HEK293 (cell line): ENCODE measurements around the gene TRIM8.

ENCODE experiments used
- BCL11B ChIP-seq: fragments of 450-650 bp; formaldehyde crosslinking; IDR thresholded peaks from 2 replicates; pipeline ENCODE4 v1.5.1; 2016; ENCODE audit warnings: low read depth, missing biosample characterization, missing genetic modification characterization
- REPIN1 ChIP-seq: fragments of 450-650 bp; formaldehyde crosslinking; IDR thresholded peaks from 2 replicates; pipeline ENCODE4 v1.5.1; 2017; ENCODE audit warnings: missing biosample characterization, missing genetic modification characterization, low read depth
- SALL2 ChIP-seq: fragments of 450-650 bp; formaldehyde crosslinking; IDR thresholded peaks from 2 replicates; pipeline ENCODE4 v1.5.0; 2017; ENCODE audit warnings: missing biosample characterization, mild to moderate bottlenecking, missing genetic modification characterization, borderline replicate concordance
- SCRT2 ChIP-seq: fragments of 450-650 bp; formaldehyde crosslinking; IDR thresholded peaks from 2 replicates; pipeline ENCODE4 v1.5.1; 2016; ENCODE audit warnings: missing biosample characterization, missing genetic modification characterization
- ZFP3 ChIP-seq: fragments of 450-650 bp; formaldehyde crosslinking; IDR thresholded peaks from 2 replicates; pipeline ENCODE4 v1.5.1; 2016; ENCODE audit warnings: low read depth, missing biosample characterization, missing genetic modification characterization
- ZFP69B ChIP-seq: fragments of 450-650 bp; formaldehyde crosslinking; IDR thresholded peaks from 2 replicates; pipeline ENCODE4 v1.5.1; 2016; ENCODE audit warnings: missing biosample characterization, missing genetic modification characterization
- ZNF184 ChIP-seq: fragments of 450-650 bp; IDR thresholded peaks from 2 replicates; pipeline ENCODE4 v1.5.1; 2018; ENCODE audit warnings: missing biosample characterization, mild to moderate bottlenecking, missing genetic modification characterization
- ZNF248 ChIP-seq: fragments of 450-650 bp; formaldehyde crosslinking; IDR thresholded peaks from 2 replicates; pipeline ENCODE4 v1.5.1; 2017; ENCODE audit warnings: missing biosample characterization, missing genetic modification characterization
- ZNF335 ChIP-seq: fragments of 450-650 bp; formaldehyde crosslinking; conservative IDR thresholded peaks from 2 replicates; pipeline ENCODE4 v1.5.1; 2016; ENCODE audit warnings: missing biosample characterization, missing genetic modification characterization
- ZNF366 ChIP-seq: fragments of 450-650 bp; formaldehyde crosslinking; conservative IDR thresholded peaks from 2 replicates; pipeline ENCODE4 v1.5.1; 2016; ENCODE audit warnings: missing biosample characterization, missing genetic modification characterization
- ZNF37A ChIP-seq: fragments of 450-650 bp; IDR thresholded peaks from 2 replicates; pipeline ENCODE4 v1.5.1; 2018; ENCODE audit warnings: missing biosample characterization, missing genetic modification characterization
- ZNF391 ChIP-seq: fragments of 450-650 bp; formaldehyde crosslinking; IDR thresholded peaks from 2 replicates; pipeline ENCODE4 v1.5.1; 2016; ENCODE audit warnings: low read depth, missing biosample characterization, missing genetic modification characterization, borderline replicate concordance
- ZNF501 ChIP-seq: fragments of 450-650 bp; formaldehyde crosslinking; IDR thresholded peaks from 2 replicates; pipeline ENCODE4 v1.5.1; 2016; ENCODE audit warnings: missing biosample characterization, missing genetic modification characterization
- ZNF510 ChIP-seq: fragments of 450-650 bp; formaldehyde crosslinking; IDR thresholded peaks from 2 replicates; pipeline ENCODE4 v1.5.1; 2018; ENCODE audit warnings: mild to moderate bottlenecking, missing genetic modification characterization, missing biosample characterization; ENCODE audit not compliant: insufficient replicate concordance
- ZNF571 ChIP-seq: fragments of 450-650 bp; formaldehyde crosslinking; IDR thresholded peaks from 2 replicates; pipeline ENCODE4 v1.5.0; 2017; ENCODE audit warnings: missing biosample characterization, missing genetic modification characterization
- ZNF596 ChIP-seq: fragments of 450-650 bp; IDR thresholded peaks from 2 replicates; pipeline ENCODE4 v1.5.0; 2018; ENCODE audit warnings: missing biosample characterization, mild to moderate bottlenecking, missing genetic modification characterization, moderate library complexity
- ZNF629 ChIP-seq: fragments of 450-650 bp; formaldehyde crosslinking; IDR thresholded peaks from 2 replicates; pipeline ENCODE4 v1.5.1; 2017; ENCODE audit warnings: missing biosample characterization, missing genetic modification characterization
- ZNF677 ChIP-seq: fragments of 450-650 bp; IDR thresholded peaks from 2 replicates; pipeline ENCODE4 v1.5.0; 2018; ENCODE audit warnings: missing biosample characterization, mild to moderate bottlenecking, missing genetic modification characterization, moderate library complexity
- ZNF76 ChIP-seq: fragments of 450-650 bp; formaldehyde crosslinking; IDR thresholded peaks from 2 replicates; pipeline ENCODE4; 2016; ENCODE audit warnings: low read depth, missing biosample characterization, missing genetic modification characterization, borderline replicate concordance
- ZNF791 ChIP-seq: fragments of 450-650 bp; formaldehyde crosslinking; IDR thresholded peaks from 2 replicates; pipeline ENCODE4 v1.5.1; 2016; ENCODE audit warnings: missing biosample characterization, missing genetic modification characterization
- ZNF792 ChIP-seq: fragments of 450-650 bp; formaldehyde crosslinking; IDR thresholded peaks from 2 replicates; pipeline ENCODE4 v1.5.1; 2016; ENCODE audit warnings: missing biosample characterization, missing genetic modification characterization
- TF ChIP-seq, protein P1 (sequence below): fragments of 450-650 bp; formaldehyde crosslinking; IDR thresholded peaks from 2 replicates; pipeline ENCODE4 v1.5.1; 2017; ENCODE audit warnings: missing biosample characterization, missing genetic modification characterization
- TF ChIP-seq, protein P2 (sequence below): fragments of 450-650 bp; formaldehyde crosslinking; IDR thresholded peaks from 2 replicates; pipeline ENCODE4 v1.5.1; 2016; ENCODE audit warnings: missing biosample characterization, missing genetic modification characterization
- TF ChIP-seq, protein P3 (sequence below): fragments of 450-650 bp; formaldehyde crosslinking; IDR thresholded peaks from 2 replicates; pipeline ENCODE4 v1.5.1; 2016; ENCODE audit warnings: missing biosample characterization, missing genetic modification characterization, borderline replicate concordance
- TF ChIP-seq, protein P4 (sequence below): IDR thresholded peaks from 2 replicates; pipeline ENCODE4 v1.6.1; 2011; ENCODE audit warnings: mild to moderate bottlenecking, low read depth, low read length, borderline replicate concordance
- TF ChIP-seq, protein P5 (sequence below): fragments of 450-650 bp; formaldehyde crosslinking; IDR thresholded peaks from 2 replicates; pipeline ENCODE4 v1.5.1; 2016; ENCODE audit warnings: missing biosample characterization, missing genetic modification characterization
- TF ChIP-seq, protein P6 (sequence below): fragments of 450-650 bp; formaldehyde crosslinking; IDR thresholded peaks from 2 replicates; pipeline ENCODE4 v1.5.1; 2017; ENCODE audit warnings: missing biosample characterization, mild to moderate bottlenecking, missing genetic modification characterization, moderate library complexity

TRIM8 gene

DNA sequence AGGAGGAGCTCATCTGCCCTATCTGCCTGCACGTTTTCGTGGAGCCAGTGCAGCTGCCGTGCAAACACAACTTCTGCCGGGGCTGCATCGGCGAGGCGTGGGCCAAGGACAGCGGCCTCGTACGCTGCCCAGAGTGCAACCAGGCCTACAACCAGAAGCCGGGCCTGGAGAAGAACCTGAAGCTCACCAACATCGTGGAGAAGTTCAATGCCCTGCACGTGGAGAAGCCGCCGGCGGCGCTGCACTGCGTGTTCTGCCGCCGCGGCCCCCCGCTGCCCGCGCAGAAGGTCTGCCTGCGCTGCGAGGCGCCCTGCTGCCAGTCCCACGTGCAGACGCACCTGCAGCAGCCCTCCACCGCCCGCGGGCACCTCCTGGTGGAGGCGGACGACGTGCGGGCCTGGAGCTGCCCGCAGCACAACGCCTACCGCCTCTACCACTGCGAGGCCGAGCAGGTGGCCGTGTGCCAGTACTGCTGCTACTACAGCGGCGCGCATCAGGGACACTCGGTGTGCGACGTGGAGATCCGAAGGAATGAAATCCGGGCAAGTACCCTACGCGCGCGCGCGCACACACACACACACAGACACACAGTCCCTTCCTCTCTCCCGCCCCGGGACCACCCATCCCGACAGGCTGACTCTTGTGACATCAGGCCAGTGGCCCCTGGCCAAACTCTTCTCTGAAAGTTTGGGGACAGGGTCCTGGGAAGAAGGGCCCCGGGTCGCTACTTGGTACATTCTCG is 538 bp downstream of the TRIM8 start (continued):
- TF ChIP-seq, protein P1, sequence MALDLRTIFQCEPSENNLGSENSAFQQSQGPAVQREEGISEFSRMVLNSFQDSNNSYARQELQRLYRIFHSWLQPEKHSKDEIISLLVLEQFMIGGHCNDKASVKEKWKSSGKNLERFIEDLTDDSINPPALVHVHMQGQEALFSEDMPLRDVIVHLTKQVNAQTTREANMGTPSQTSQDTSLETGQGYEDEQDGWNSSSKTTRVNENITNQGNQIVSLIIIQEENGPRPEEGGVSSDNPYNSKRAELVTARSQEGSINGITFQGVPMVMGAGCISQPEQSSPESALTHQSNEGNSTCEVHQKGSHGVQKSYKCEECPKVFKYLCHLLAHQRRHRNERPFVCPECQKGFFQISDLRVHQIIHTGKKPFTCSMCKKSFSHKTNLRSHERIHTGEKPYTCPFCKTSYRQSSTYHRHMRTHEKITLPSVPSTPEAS = peak; percentile 80
- TF ChIP-seq, protein P2, sequence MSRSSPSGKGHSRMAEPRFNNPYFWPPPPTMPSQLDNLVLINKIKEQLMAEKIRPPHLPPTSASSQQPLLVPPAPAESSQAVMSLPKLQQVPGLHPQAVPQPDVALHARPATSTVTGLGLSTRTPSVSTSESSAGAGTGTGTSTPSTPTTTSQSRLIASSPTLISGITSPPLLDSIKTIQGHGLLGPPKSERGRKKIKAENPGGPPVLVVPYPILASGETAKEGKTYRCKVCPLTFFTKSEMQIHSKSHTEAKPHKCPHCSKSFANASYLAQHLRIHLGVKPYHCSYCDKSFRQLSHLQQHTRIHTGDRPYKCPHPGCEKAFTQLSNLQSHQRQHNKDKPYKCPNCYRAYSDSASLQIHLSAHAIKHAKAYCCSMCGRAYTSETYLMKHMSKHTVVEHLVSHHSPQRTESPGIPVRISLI (tag by site-specific recombination) = no peak
- TF ChIP-seq ZNF677 (tag by site-specific recombination) = no peak
- TF ChIP-seq ZNF596 = 0 out of 2 replicates have a peak, but pooled peaks have one; percentile 23
- no peak for TF ChIP-seq SALL2 (tag by site-specific recombination)
- no peak for TF ChIP-seq ZFP3 (tag by site-specific recombination)
- peak; percentile 98 for TF ChIP-seq ZNF501 (tag by site-specific recombination)
- peak; percentile 62; the same call in 1 of the 2 replicates for TF ChIP-seq BCL11B
- no peak for TF ChIP-seq ZNF248 (tag by site-specific recombination)
- TF ChIP-seq ZNF792 (tag by site-specific recombination) = no peak; the same call in 1 of the 2 replicates
- no peak for TF ChIP-seq ZNF76 (tag by site-specific recombination)
- no peak for TF ChIP-seq ZNF571
- no peak for TF ChIP-seq ZNF510 (tag by site-specific recombination)
- TF ChIP-seq, protein P3, sequence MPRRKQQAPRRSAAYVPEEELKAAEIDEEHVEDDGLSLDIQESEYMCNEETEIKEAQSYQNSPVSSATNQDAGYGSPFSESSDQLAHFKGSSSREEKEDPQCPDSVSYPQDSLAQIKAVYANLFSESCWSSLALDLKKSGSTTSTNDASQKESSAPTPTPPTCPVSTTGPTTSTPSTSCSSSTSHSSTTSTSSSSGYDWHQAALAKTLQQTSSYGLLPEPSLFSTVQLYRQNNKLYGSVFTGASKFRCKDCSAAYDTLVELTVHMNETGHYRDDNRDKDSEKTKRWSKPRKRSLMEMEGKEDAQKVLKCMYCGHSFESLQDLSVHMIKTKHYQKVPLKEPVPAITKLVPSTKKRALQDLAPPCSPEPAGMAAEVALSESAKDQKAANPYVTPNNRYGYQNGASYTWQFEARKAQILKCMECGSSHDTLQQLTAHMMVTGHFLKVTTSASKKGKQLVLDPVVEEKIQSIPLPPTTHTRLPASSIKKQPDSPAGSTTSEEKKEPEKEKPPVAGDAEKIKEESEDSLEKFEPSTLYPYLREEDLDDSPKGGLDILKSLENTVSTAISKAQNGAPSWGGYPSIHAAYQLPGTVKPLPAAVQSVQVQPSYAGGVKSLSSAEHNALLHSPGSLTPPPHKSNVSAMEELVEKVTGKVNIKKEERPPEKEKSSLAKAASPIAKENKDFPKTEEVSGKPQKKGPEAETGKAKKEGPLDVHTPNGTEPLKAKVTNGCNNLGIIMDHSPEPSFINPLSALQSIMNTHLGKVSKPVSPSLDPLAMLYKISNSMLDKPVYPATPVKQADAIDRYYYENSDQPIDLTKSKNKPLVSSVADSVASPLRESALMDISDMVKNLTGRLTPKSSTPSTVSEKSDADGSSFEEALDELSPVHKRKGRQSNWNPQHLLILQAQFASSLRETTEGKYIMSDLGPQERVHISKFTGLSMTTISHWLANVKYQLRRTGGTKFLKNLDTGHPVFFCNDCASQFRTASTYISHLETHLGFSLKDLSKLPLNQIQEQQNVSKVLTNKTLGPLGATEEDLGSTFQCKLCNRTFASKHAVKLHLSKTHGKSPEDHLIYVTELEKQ (tag by site-specific recombination) = no peak; the same call in 1 of the 2 replicates
- peak; percentile 72; the same call in 1 of the 2 replicates for TF ChIP-seq ZNF629
- no peak for TF ChIP-seq ZNF37A (tag by site-specific recombination)
- TF ChIP-seq, protein P4, sequence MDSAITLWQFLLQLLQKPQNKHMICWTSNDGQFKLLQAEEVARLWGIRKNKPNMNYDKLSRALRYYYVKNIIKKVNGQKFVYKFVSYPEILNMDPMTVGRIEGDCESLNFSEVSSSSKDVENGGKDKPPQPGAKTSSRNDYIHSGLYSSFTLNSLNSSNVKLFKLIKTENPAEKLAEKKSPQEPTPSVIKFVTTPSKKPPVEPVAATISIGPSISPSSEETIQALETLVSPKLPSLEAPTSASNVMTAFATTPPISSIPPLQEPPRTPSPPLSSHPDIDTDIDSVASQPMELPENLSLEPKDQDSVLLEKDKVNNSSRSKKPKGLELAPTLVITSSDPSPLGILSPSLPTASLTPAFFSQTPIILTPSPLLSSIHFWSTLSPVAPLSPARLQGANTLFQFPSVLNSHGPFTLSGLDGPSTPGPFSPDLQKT = no peak
- TF ChIP-seq ZNF791 (tag by site-specific recombination) = no peak
- TF ChIP-seq REPIN1 (tag by site-specific recombination) = no peak
- TF ChIP-seq, protein P5, sequence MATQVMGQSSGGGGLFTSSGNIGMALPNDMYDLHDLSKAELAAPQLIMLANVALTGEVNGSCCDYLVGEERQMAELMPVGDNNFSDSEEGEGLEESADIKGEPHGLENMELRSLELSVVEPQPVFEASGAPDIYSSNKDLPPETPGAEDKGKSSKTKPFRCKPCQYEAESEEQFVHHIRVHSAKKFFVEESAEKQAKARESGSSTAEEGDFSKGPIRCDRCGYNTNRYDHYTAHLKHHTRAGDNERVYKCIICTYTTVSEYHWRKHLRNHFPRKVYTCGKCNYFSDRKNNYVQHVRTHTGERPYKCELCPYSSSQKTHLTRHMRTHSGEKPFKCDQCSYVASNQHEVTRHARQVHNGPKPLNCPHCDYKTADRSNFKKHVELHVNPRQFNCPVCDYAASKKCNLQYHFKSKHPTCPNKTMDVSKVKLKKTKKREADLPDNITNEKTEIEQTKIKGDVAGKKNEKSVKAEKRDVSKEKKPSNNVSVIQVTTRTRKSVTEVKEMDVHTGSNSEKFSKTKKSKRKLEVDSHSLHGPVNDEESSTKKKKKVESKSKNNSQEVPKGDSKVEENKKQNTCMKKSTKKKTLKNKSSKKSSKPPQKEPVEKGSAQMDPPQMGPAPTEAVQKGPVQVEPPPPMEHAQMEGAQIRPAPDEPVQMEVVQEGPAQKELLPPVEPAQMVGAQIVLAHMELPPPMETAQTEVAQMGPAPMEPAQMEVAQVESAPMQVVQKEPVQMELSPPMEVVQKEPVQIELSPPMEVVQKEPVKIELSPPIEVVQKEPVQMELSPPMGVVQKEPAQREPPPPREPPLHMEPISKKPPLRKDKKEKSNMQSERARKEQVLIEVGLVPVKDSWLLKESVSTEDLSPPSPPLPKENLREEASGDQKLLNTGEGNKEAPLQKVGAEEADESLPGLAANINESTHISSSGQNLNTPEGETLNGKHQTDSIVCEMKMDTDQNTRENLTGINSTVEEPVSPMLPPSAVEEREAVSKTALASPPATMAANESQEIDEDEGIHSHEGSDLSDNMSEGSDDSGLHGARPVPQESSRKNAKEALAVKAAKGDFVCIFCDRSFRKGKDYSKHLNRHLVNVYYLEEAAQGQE (tag by site-specific recombination) = peak; percentile 53; the same call in 1 of the 2 replicates
- TF ChIP-seq ZFP69B (tag by site-specific recombination) = peak; percentile 49; the same call in 1 of the 2 replicates
- TF ChIP-seq ZNF391 (tag by site-specific recombination) = peak; percentile 74; the same call in 1 of the 2 replicates
- peak; percentile 89 for TF ChIP-seq ZNF335 (tag by site-specific recombination)
- peak; percentile 69 for TF ChIP-seq SCRT2
- no peak; the same call in 1 of the 2 replicates for TF ChIP-seq ZNF366 (tag by site-specific recombination)
- TF ChIP-seq, protein P6, sequence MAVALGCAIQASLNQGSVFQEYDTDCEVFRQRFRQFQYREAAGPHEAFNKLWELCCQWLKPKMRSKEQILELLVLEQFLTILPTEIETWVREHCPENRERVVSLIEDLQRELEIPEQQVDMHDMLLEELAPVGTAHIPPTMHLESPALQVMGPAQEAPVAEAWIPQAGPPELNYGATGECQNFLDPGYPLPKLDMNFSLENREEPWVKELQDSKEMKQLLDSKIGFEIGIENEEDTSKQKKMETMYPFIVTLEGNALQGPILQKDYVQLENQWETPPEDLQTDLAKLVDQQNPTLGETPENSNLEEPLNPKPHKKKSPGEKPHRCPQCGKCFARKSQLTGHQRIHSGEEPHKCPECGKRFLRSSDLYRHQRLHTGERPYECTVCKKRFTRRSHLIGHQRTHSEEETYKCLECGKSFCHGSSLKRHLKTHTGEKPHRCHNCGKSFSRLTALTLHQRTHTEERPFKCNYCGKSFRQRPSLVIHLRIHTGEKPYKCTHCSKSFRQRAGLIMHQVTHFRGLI (tag by site-specific recombination) = peak; percentile 37; the same call in 1 of the 2 replicates
- no peak for TF ChIP-seq ZNF184 (tag by site-specific recombination)
